NOMO-1 treated with DMSO at 0.1 percent for 48 hours (cell line): Measurements from ENCODE around the gene MAST2.
A peak's percentile ranks its signal among the peaks of the same experiment; 100 is the strongest.
"Not testable (repeated sequence)": the region's sequence is repeated elsewhere in the genome, so short reads cannot be mapped to it uniquely, and the experiment has no call there.

Experiments
- DNase-seq: peaks from one replicate; lab custom pipeline; 2025; ENCODE audit not compliant: unreplicated experiment; lab: John Stamatoyannopoulos, UW

The MAST2 gene

GRCh38 chr1:45930258-45931150, 127.1 kb downstream of the MAST2 start:
- DNase-seq = no peak

GRCh38 chr1:45932205-45932604, 128.8 kb downstream of the MAST2 start:
- not testable (repeated sequence) for DNase-seq

GRCh38 chr1:45934947-45935346, 131.5 kb downstream of the MAST2 start:
- no peak for DNase-seq

GRCh38 chr1:45938029-45938428, 134.6 kb downstream of the MAST2 start:
- DNase-seq = no peak

- no peak for DNase-seq
Observed at GRCh38 chr1:45942411-45942810, 139.0 kb downstream of the MAST2 start.

- no peak for DNase-seq
Observed at GRCh38 chr1:45943185-45943584, 139.8 kb downstream of the MAST2 start.

GRCh38 chr1:45945426-45945825, 142.0 kb downstream of the MAST2 start:
- DNase-seq = no peak

- DNase-seq = peak; percentile 14
Observed at GRCh38 chr1:45949462-45949861, 146.1 kb downstream of the MAST2 start.

- no peak for DNase-seq
Observed at GRCh38 chr1:45952072-45952471, 148.7 kb downstream of the MAST2 start.

- DNase-seq = no peak
Observed at GRCh38 chr1:45953934-45954847, 150.8 kb downstream of the MAST2 start.

GRCh38 chr1:45957684-45958083, 154.3 kb downstream of the MAST2 start:
- no peak for DNase-seq

GRCh38 chr1:45958317-45958716, 154.9 kb downstream of the MAST2 start:
- no peak for DNase-seq

GRCh38 chr1:45960930-45961715, 157.7 kb downstream of the MAST2 start:
- DNase-seq = no peak

GRCh38 chr1:45961936-45962335, 158.5 kb downstream of the MAST2 start:
- DNase-seq = not testable (repeated sequence)

GRCh38 chr1:45968941-45969666, 165.7 kb downstream of the MAST2 start:
- no peak for DNase-seq

- DNase-seq = no peak
Observed at GRCh38 chr1:45969866-45970265, 166.5 kb downstream of the MAST2 start.

GRCh38 chr1:45971335-45971734, 167.9 kb downstream of the MAST2 start:
- DNase-seq = no peak

GRCh38 chr1:45971922-45972531, 168.6 kb downstream of the MAST2 start:
- DNase-seq = no peak

- DNase-seq = no peak
Observed at GRCh38 chr1:45972621-45973020, 169.2 kb downstream of the MAST2 start.

GRCh38 chr1:45973121-45973520, 169.7 kb downstream of the MAST2 start:
- DNase-seq = no peak
